ENCODE data around the gene UTF1. TPM values are rescaled to one million over a fixed set of nuclear protein-coding genes. Genes with fewer than 3 reads are reported as not detected.
"Not testable (repeated sequence)": the region's sequence is repeated elsewhere in the genome, so short reads cannot be mapped to it uniquely, and the experiment has no call there.

The UTF1 gene
- total and polyA plus RNA-seq, 3 experiments from 2014 or later: not detected

- CTCF ChIA-PET: no interaction called here
- Histone ChIP-seq H3K4me3 (ENCODE audit: low read length) (no peak overlapping the region), H3K9me3 (ENCODE audit: low read length) (no peaks in the 10 kb centered on the region), H3K4me1 (ENCODE audit: insufficient read depth, low read length) (no peaks in the 10 kb centered on the region), H3K27me3 (ENCODE audit: insufficient read depth, low read length, poor library complexity, severe bottlenecking) (no peaks in the 10 kb centered on the region), H3K27ac (ENCODE audit: low read depth, low read length) (no peak overlapping the region), H3K36me3 (ENCODE audit: insufficient read depth, low read length) (no peaks in the 10 kb centered on the region)
- Mint-ChIP-seq H3K36me3 (no peaks in the 10 kb centered on the region), H3K4me3 (no peak overlapping the region), H3K27ac (no peak overlapping the region), H3K4me1 (no peaks in the 10 kb centered on the region), H3K27me3 (peaks cover 6 to 14% of the 10 kb centered on the region in 2 donors), H3K9me3 (no peaks in the 10 kb centered on the region)
- POLR2A ChIA-PET: no interaction called here
- no peak for DNase-seq
Measured at GRCh38 chr10:133217800-133218589, 12.0 kb upstream of the UTF1 start.

- no peaks in the 10 kb centered on the region for H3K9me3 Mint-ChIP-seq
- H3K36me3 Mint-ChIP-seq: no peaks in the 10 kb centered on the region
- ChIA-PET CTCF (no interaction called here), POLR2A (no interaction called here)
- peaks cover 6 to 14% of the 10 kb centered on the region in 2 donors for H3K27me3 Mint-ChIP-seq
- Histone ChIP-seq H3K27ac (ENCODE audit: low read depth, low read length) (no peak overlapping the region), H3K4me3 (ENCODE audit: low read length) (no peak overlapping the region), H3K9me3 (ENCODE audit: low read length) (no peaks in the 10 kb centered on the region), H3K27me3 (ENCODE audit: insufficient read depth, low read length, poor library complexity, severe bottlenecking) (no peaks in the 10 kb centered on the region), H3K36me3 (ENCODE audit: insufficient read depth, low read length) (no peaks in the 10 kb centered on the region), H3K4me1 (ENCODE audit: insufficient read depth, low read length) (no peaks in the 10 kb centered on the region)
- no peak overlapping the region for H3K27ac Mint-ChIP-seq
- DNase-seq: no peak
- no peak overlapping the region for H3K4me3 Mint-ChIP-seq
- H3K4me1 Mint-ChIP-seq: no peaks in the 10 kb centered on the region
Measured at GRCh38 chr10:133218891-133219290, 11.1 kb upstream of the UTF1 start.

DNA sequence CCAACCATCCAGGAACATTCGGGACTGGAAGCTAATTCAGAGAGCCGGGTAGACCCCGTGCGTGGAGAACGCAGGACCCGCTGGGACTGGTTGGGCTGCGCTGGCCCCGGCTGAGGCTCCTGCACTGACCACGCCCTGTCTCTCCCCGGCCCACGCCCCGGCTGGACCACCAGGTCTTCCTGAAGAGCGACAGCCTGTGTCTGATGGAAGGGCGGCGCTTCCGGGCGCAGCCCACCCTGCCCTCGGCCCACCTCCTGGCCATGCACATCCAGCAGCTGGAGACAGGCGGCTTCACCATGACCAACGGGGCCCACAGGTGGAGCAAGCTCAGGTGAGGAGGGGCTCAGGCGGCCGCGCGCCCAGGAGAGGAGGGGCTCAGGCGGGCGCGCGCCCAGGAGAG is 10.2 kb upstream of the UTF1 start:
- peaks cover 6 to 17% of the 10 kb centered on the region in 2 donors for H3K27me3 Mint-ChIP-seq
- no peaks in the 10 kb centered on the region for H3K36me3 ChIP-seq (ENCODE audit: insufficient read depth, low read length)
- no peaks in the 10 kb centered on the region for H3K36me3 Mint-ChIP-seq
- H3K4me1 Mint-ChIP-seq: no peaks in the 10 kb centered on the region
- H3K9me3 Mint-ChIP-seq: no peaks in the 10 kb centered on the region
- no peak overlapping the region for H3K4me3 ChIP-seq (ENCODE audit: low read length)
- no peaks in the 10 kb centered on the region for H3K27me3 ChIP-seq (ENCODE audit: insufficient read depth, low read length, poor library complexity, severe bottlenecking)
- H3K27ac Mint-ChIP-seq: no peak overlapping the region
- CTCF ChIA-PET: no interaction called here
- no peak for DNase-seq
- POLR2A ChIA-PET: no interaction called here
- H3K27ac ChIP-seq (ENCODE audit: low read depth, low read length): no peak overlapping the region
- no peaks in the 10 kb centered on the region for H3K4me1 ChIP-seq (ENCODE audit: insufficient read depth, low read length)
- H3K4me3 Mint-ChIP-seq: no peak overlapping the region
- no peaks in the 10 kb centered on the region for H3K9me3 ChIP-seq (ENCODE audit: low read length)

DNA sequence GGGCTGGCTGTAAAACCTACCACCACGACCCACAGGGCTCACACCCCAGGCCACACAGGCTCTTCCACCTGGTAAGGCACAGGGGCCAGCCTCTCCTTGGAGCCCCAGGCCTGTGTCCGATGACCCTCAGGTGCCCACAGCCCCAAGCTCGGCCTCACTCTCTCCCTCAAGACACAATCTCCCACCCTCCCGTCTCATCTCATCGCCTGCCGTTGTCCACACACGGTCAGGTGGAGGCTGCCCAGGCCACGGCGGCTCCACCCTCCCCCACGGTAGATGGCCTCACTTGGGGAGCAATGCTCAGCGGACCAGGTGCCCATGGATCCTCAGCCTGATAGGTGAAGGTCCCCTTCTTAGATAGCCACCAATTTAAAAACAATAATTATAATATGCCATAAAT is 8.7 kb upstream of the UTF1 start:
- Mint-ChIP-seq H3K9me3 (no peaks in the 10 kb centered on the region), H3K4me3 (no peak overlapping the region), H3K27ac (no peak overlapping the region), H3K36me3 (no peaks in the 10 kb centered on the region), H3K4me1 (peaks cover 4 to 6% (median 4%) of the 10 kb centered on the region in 3 donors), H3K27me3 (peaks cover 4 to 26% of the 10 kb centered on the region in 2 donors)
- Histone ChIP-seq H3K36me3 (ENCODE audit: insufficient read depth, low read length) (no peaks in the 10 kb centered on the region), H3K4me3 (ENCODE audit: low read length) (no peak overlapping the region), H3K4me1 (ENCODE audit: insufficient read depth, low read length) (no peaks in the 10 kb centered on the region), H3K9me3 (ENCODE audit: low read length) (no peaks in the 10 kb centered on the region), H3K27me3 (ENCODE audit: insufficient read depth, low read length, poor library complexity, severe bottlenecking) (no peaks in the 10 kb centered on the region), H3K27ac (ENCODE audit: low read depth, low read length) (no peak overlapping the region)
- no peak for DNase-seq
- CTCF ChIA-PET: no interaction called here
- POLR2A ChIA-PET: no interaction called here

GRCh38 chr10:133221756-133222155 is 8.3 kb upstream of the UTF1 start:
- H3K4me1 Mint-ChIP-seq; H3K4me3 Mint-ChIP-seq; H3K9me3 Mint-ChIP-seq; H3K27me3 ChIP-seq (ENCODE audit: insufficient read depth, low read length, poor library complexity, severe bottlenecking); POLR2A ChIA-PET; H3K4me1 ChIP-seq (ENCODE audit: insufficient read depth, low read length); H3K9me3 ChIP-seq (ENCODE audit: low read length); H3K36me3 ChIP-seq (ENCODE audit: insufficient read depth, low read length); CTCF ChIA-PET; H3K4me3 ChIP-seq (ENCODE audit: low read length); DNase-seq; H3K36me3 Mint-ChIP-seq; H3K27ac ChIP-seq (ENCODE audit: low read depth, low read length); H3K27ac Mint-ChIP-seq: not testable (repeated sequence)
- peaks cover 2 to 28% of the 10 kb centered on the region in 2 donors for H3K27me3 Mint-ChIP-seq

DNA sequence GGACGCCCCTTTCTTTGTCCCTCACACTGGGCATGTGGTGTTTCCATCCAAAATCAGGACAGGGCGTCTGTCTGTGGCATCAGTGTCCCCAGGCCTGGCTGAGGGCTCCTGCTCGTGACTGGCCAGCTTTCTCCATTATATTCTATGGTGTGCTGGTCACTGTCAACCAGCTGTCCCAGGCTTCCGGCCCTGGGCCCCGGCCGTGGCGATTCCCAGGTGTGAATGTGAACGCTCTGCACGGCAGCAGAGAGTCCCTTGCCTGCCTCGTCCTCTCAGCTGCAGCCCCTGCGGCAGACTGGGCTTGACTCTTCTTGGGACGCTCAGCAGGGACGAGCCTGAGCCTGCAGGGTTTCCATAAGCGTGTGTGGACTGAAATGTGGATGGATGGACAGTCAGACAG is 5.9 kb upstream of the UTF1 start:
- peaks cover 17 to 42% of the 10 kb centered on the region in 2 donors for H3K27me3 Mint-ChIP-seq
- POLR2A ChIA-PET: no interaction called here

GRCh38 chr10:133224756-133225372 is 5.2 kb upstream of the UTF1 start:
- ChIA-PET CTCF (interaction anchor here (0.9 to 1.4 kb wide), 2 partner anchors 17 to 82 kb away, joined by 3 read pairs; no protein-coding TSS in a partner anchor), POLR2A (no interaction called here)
- Mint-ChIP-seq H3K4me3 (no peak overlapping the region), H3K36me3 (peaks cover 0 to 5% (median 3%) of the 10 kb centered on the region in 3 donors), H3K4me1 (peaks cover 9 to 18% (median 16%) of the 10 kb centered on the region in 3 donors), H3K27ac (no peak overlapping the region), H3K27me3 (peaks cover 20 to 46% of the 10 kb centered on the region in 2 donors), H3K9me3 (no peaks in the 10 kb centered on the region)
- Histone ChIP-seq H3K27me3 (ENCODE audit: insufficient read depth, low read length, poor library complexity, severe bottlenecking) (peaks cover 6% of the 10 kb centered on the region), H3K4me3 (ENCODE audit: low read length) (no peak overlapping the region), H3K36me3 (ENCODE audit: insufficient read depth, low read length) (no peaks in the 10 kb centered on the region), H3K27ac (ENCODE audit: low read depth, low read length) (peak overlapping the region; percentile 54), H3K4me1 (ENCODE audit: insufficient read depth, low read length) (no peaks in the 10 kb centered on the region), H3K9me3 (ENCODE audit: low read length) (no peaks in the 10 kb centered on the region)
- no peak for DNase-seq

More for the DNA sequence above, 5.9 kb upstream of the UTF1 start:
- H3K4me1 Mint-ChIP-seq: peaks cover 6 to 14% (median 11%) of the 10 kb centered on the region in 3 donors
- no peaks in the 10 kb centered on the region for H3K4me1 ChIP-seq (ENCODE audit: insufficient read depth, low read length)
- no peak overlapping the region for H3K4me3 Mint-ChIP-seq
- no peaks in the 10 kb centered on the region for H3K36me3 ChIP-seq (ENCODE audit: insufficient read depth, low read length)
- DNase-seq: no peak
- H3K27ac ChIP-seq (ENCODE audit: low read depth, low read length): no peak overlapping the region
- peaks cover 3% of the 10 kb centered on the region for H3K27me3 ChIP-seq (ENCODE audit: insufficient read depth, low read length, poor library complexity, severe bottlenecking)
- CTCF ChIA-PET: interaction anchor here (1.4 kb wide), 1 partner anchor 81 kb away, joined by 3 read pairs; no protein-coding TSS in a partner anchor
- no peaks in the 10 kb centered on the region for H3K9me3 Mint-ChIP-seq
- peak overlapping the region in 1 of 8 donors; percentile 85 for H3K27ac Mint-ChIP-seq
- H3K9me3 ChIP-seq (ENCODE audit: low read length): no peaks in the 10 kb centered on the region
- H3K36me3 Mint-ChIP-seq: peaks cover 0 to 1% (median 1%) of the 10 kb centered on the region in 3 donors
- no peak overlapping the region for H3K4me3 ChIP-seq (ENCODE audit: low read length)

DNA sequence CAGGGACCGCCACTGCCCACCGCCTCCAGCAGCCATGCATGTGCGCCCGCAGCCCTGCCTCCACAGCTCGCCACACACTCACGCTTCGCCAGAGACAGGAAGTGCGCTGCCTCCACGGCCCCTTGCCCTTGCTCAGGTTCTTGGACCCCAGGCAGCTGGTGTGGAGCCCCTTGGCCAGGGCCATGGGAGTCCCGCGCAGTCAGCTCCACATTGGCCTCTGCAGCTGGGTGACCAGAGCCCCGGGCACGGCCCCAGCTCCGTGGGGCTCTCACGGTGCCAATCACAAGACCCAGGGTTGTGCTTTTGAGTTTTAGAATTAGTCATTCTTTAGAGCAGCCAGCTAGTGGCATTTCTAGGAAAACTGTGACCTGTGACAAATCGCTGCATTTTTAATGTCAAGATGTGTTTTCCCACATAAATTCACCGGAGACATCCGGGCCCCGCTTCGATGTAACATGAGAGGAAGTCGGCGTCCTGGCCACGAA is 4.3 kb upstream of the UTF1 start:
- Histone ChIP-seq H3K9me3 (ENCODE audit: low read length) (no peaks in the 10 kb centered on the region), H3K27ac (ENCODE audit: low read depth, low read length) (peak overlapping the region; percentile 54), H3K27me3 (ENCODE audit: insufficient read depth, low read length, poor library complexity, severe bottlenecking) (peaks cover 6% of the 10 kb centered on the region), H3K4me3 (ENCODE audit: low read length) (no peak overlapping the region), H3K4me1 (ENCODE audit: insufficient read depth, low read length) (no peaks in the 10 kb centered on the region), H3K36me3 (ENCODE audit: insufficient read depth, low read length) (no peaks in the 10 kb centered on the region)
- Mint-ChIP-seq H3K9me3 (no peaks in the 10 kb centered on the region), H3K27me3 (peaks cover 20 to 46% of the 10 kb centered on the region in 2 donors), H3K4me1 (peaks cover 9 to 18% (median 16%) of the 10 kb centered on the region in 3 donors), H3K27ac (peak overlapping the region in 1 of 8 donors; percentile 58), H3K4me3 (no peak overlapping the region), H3K36me3 (peaks cover 0 to 5% (median 3%) of the 10 kb centered on the region in 3 donors)
- ChIA-PET CTCF (interaction anchor here (1.4 kb wide), 1 partner anchor 82 kb away, joined by 3 read pairs; no protein-coding TSS in a partner anchor), POLR2A (no interaction called here)
- no peak for DNase-seq

Data from CD8-positive, alpha-beta memory T cell (primary cell).